Naive thymus-derived CD8-positive, alpha-beta T cell (primary cell): Measurements from ENCODE around the gene DEFB112. TPM values are rescaled to one million over a fixed set of nuclear protein-coding genes. Genes with fewer than 3 reads are reported as not detected.

Experiments
- ATAC-seq, 2 donors: fragments of 150-1000 bp; cut with Tn5 transposase in 1 of 2; sonication (Bioruptor Pico), chemical (Tn5 transposase) in 1 of 2; 1 replicate in 1 of 2; 2 replicates in 1 of 2; pipeline ENCODE4 v1.10.0; 2021; ENCODE audit warnings: mild to moderate bottlenecking in 2 of 2, moderate library complexity in 2 of 2
- POLR2A ChIA-PET: fragments of 350-600 bp; sonication (Branson Sonifier 250); formaldehyde crosslinking; loops from one replicate; lab custom pipeline; 2021; ENCODE audit warnings: antibody characterized with exemption; lab: Charles Lee
- DNase-seq, 10 donors: peaks; one replicate each; pipeline versions ENCODE4 v3.0.0 to v3.0.0-alpha.2; 2020 to 2022
- H3K27ac Mint-ChIP-seq, 10 donors: one replicate each; pipeline ENCODE4 v1.8.0; 2020 to 2022; ENCODE audit warnings: mild to moderate bottlenecking in 10 of 10, mixed read lengths in 10 of 10, moderate library complexity in 4 of 10, inconsistent platforms in 1 of 10
- H3K27me3 Mint-ChIP-seq, 5 donors: one replicate each; pipeline ENCODE4 v1.8.0; 2021 to 2022; ENCODE audit warnings: mixed read lengths in 5 of 5
- H3K36me3 Mint-ChIP-seq, 3 donors: one replicate each; pipeline ENCODE4 v1.8.0; 2020 to 2022; ENCODE audit warnings: mixed read lengths in 3 of 3, mild to moderate bottlenecking in 2 of 3, inconsistent platforms in 1 of 3
- H3K4me1 Mint-ChIP-seq, 4 donors: one replicate each; pipeline ENCODE4 v1.8.0; 2021 to 2022; ENCODE audit warnings: mixed read lengths in 4 of 4
- H3K4me3 Mint-ChIP-seq, 10 donors: one replicate each; pipeline ENCODE4 v1.8.0; 2020 to 2022; ENCODE audit warnings: mild to moderate bottlenecking in 10 of 10, mixed read lengths in 10 of 10, moderate library complexity in 6 of 10, inconsistent platforms in 1 of 10
- H3K9me3 Mint-ChIP-seq, 9 donors: one replicate each; pipeline ENCODE4 v1.8.0; 2020 to 2022; ENCODE audit warnings: mixed read lengths in 9 of 9, mild to moderate bottlenecking in 3 of 9, inconsistent platforms in 1 of 9, moderate library complexity in 1 of 9
- polyA plus RNA-seq, 3 donors: library from polyadenylated mRNA; unstranded; fragments of 300-500 nt; fragmentation: Illumina TruSeq; gene quantifications; one replicate each; pipeline ENCODE4 v1.2.3, GENCODE V29; 2021
- total RNA-seq, 8 experiments: library from RNA in 2 of 8; stranded (reverse) in 2 of 8; gene quantifications; one replicate each; pipeline ENCODE4 v1.2.3 and lab custom pipeline; 2021 to 2026

Gene DEFB112, protein sequence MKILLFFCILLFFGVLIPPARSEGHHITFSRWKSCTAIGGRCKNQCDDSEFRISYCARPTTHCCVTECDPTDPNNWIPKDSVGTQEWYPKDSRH
- not detected for total RNA-seq
- not detected for polyA plus RNA-seq
- 0 reads per million in 6 experiments for total RNA-seq (lab: John Stamatoyannopoulos, UW)

DNA sequence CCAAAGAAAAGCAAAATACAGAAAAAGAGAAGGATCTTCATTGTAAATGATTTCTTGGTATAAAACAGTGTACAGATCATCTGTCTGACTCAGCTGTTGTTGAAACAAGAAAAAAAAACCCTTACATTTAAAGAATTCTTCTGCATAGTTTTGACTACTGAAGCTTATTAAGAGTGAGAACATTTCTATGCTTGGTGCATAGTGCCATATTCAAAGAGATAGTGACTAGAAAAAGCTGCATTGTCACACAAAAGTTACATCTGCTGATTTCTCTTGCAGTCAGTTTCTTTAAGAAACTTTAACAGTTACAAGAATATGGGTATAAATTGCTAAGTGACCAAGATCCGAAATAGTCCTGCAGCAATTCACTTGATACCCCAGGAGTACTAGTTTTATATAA lies at the start of gene DEFB112:
Gene DEFB112, minus strand, starts transcription at position 101 of the 400 bp plus-strand sequence. Its CDS starts 60 bp downstream, at position 41.
- POLR2A ChIA-PET = no interaction called here
- H3K36me3 Mint-ChIP-seq = no peaks in the 10 kb centered on the region
- DNase-seq (no peak), ATAC-seq (no peak)
- no peaks in the 10 kb centered on the region for H3K9me3 Mint-ChIP-seq
- H3K4me3 Mint-ChIP-seq = no peak within 1 kb of the TSS
- no peaks in the 10 kb centered on the region for H3K27me3 Mint-ChIP-seq
- no peaks in the 10 kb centered on the region for H3K4me1 Mint-ChIP-seq
- no peak within 1 kb of the TSS for H3K27ac Mint-ChIP-seq

DNA sequence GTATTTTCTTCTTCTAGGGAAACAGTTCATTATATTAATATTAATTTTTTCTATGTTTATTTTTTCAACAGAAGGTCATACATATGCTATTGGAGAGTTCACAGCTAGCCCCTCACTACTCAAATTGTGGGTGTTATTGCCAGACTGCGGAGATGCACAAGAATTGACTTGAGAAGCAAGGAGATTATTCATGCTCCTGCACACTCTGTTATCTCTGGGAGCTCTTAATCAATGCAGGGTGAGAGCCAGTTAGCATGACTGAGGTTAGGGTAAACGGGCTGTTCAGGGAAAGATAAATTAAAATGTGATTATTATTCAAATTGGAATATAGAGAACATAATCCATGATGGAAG lies 48.9 kb upstream of the DEFB112 start:
- ATAC-seq (no peak), DNase-seq (no peak)
- Mint-ChIP-seq H3K27ac (no peak overlapping the region), H3K27me3 (peaks cover 0 to 6% (median 0%) of the 10 kb centered on the region in 5 donors), H3K4me3 (no peak overlapping the region), H3K36me3 (no peaks in the 10 kb centered on the region), H3K4me1 (no peaks in the 10 kb centered on the region), H3K9me3 (peaks cover 0 to 10% (median 1%) of the 10 kb centered on the region in 9 donors)
- POLR2A ChIA-PET = no interaction called here

DNA sequence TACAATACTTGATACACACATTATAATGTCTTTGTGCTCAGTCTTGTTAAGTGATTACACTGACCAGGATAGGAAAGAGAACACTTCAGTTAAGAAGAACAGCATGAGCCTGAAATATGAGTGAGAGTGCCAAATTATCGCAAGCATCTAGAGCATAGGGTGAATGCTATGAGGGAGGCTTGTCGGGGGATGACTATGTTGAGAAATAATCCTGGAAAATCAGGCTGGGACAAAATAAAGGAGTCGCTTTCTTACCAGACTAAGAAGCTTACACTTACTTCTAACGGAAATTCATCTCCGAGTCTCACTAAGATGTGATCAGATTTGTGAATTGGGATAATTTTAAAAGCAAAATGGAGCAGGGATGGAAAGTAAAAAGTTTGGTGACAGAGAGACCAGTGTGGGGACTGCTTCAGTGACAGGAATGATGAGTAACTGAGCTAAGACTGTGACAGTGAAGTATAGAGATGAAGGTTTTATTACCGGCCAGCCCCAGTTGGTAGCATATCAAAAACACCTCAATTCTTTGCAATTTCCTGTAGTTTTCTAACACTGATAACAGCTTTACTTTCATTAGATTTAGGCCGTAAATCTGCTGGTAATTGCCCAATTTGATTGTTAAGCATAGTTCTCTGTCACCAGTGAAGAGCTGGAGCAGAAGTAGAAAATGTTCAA lies 48.4 kb upstream of the DEFB112 start:
- no peak for ATAC-seq
- no peaks in the 10 kb centered on the region for H3K36me3 Mint-ChIP-seq
- no peaks in the 10 kb centered on the region for H3K4me1 Mint-ChIP-seq
- no peak for DNase-seq
- H3K9me3 Mint-ChIP-seq = peaks cover 0 to 10% (median 0%) of the 10 kb centered on the region in 9 donors
- peaks cover 0 to 6% (median 0%) of the 10 kb centered on the region in 5 donors for H3K27me3 Mint-ChIP-seq
- no peak overlapping the region for H3K27ac Mint-ChIP-seq
- no peak overlapping the region for H3K4me3 Mint-ChIP-seq
- POLR2A ChIA-PET = no interaction called here

DNA sequence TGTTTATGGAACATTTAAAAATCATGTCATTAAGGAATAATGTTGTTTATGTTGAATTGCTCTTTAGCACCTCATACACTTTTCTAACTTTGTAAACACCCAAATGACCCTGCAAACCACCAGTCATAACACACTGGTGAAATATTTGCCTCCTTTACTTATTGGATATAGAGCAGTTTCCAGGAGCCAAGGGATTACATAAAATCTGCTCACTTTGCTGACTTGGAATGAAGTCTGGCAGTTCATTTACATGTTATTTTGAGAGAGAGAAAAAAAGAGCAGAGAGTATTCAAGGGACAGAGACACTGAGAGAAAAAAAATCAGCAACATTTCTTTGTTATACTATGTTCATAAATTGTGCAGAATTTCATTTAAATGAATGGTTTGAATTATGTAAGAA lies 46.6 kb upstream of the DEFB112 start:
- peaks cover 0 to 3% (median 0%) of the 10 kb centered on the region in 5 donors for H3K27me3 Mint-ChIP-seq
- DNase-seq (no peak), ATAC-seq (no peak)
- POLR2A ChIA-PET = no interaction called here
- peaks cover 0 to 4% (median 0%) of the 10 kb centered on the region in 9 donors for H3K9me3 Mint-ChIP-seq
- H3K36me3 Mint-ChIP-seq = no peaks in the 10 kb centered on the region
- no peaks in the 10 kb centered on the region for H3K4me1 Mint-ChIP-seq
- no peak overlapping the region for H3K27ac Mint-ChIP-seq
- no peak overlapping the region for H3K4me3 Mint-ChIP-seq

DNA sequence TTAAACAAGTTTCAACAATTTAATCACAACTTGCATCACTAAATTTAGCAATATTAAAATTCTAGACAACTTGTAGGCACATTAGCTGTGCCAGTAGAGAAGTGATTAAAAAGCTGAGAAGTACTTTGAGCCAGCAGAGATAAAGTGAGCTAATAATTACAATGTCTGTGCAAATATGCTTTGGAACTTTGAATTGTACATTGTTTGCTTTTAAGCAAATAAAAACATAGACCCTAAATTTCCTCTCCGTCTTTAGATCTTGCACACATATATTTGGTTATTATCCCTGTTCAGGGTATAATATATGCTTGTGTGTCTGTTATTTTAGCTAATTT lies 44.2 kb upstream of the DEFB112 start:
- Mint-ChIP-seq H3K9me3 (peaks cover 0 to 4% (median 0%) of the 10 kb centered on the region in 9 donors), H3K36me3 (no peaks in the 10 kb centered on the region), H3K27ac (no peak overlapping the region), H3K27me3 (peaks cover 0 to 3% (median 0%) of the 10 kb centered on the region in 5 donors), H3K4me3 (no peak overlapping the region), H3K4me1 (no peaks in the 10 kb centered on the region)
- POLR2A ChIA-PET = no interaction called here
- no peak for DNase-seq
- ATAC-seq = no peak

DNA sequence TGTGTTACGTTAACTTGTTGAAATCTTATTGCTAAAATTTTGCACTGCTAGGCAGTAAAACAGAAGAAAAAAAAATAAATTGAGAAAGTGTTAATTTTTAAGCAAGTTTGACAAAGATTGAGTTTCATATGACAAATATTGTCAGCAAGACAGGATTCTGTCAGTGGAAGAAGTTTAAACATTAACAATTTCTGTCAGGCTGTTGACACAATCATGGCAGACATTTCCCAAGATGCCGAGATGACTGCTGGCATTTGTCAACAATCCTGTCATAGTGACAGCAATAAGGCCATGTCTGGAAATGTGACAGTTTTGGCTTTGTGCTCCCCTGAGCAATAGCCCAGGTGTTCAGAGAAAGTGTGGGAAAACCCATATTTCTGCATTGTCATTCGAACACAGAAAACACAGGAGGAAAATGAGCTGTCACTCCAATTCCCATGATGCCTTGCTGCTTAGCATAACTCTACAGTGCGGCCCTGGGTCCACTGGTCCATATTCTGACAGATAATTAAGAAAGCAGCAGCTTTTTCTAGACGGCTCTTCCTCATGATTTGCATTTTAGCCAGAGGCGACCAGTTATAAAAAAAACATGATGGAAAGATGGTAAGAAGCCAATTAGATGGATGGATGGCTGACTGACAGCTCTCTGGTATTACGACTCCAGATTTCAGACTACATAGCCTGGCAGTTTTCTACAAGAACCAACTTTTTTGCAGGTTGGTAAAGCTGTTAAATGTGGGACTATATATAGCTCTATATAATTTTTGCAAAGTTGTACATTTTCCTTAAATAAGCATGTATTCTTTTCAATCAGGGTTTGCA lies 43.6 kb upstream of the DEFB112 start:
- no peaks in the 10 kb centered on the region for H3K4me1 Mint-ChIP-seq
- POLR2A ChIA-PET = no interaction called here
- no peaks in the 10 kb centered on the region for H3K36me3 Mint-ChIP-seq

DNA sequence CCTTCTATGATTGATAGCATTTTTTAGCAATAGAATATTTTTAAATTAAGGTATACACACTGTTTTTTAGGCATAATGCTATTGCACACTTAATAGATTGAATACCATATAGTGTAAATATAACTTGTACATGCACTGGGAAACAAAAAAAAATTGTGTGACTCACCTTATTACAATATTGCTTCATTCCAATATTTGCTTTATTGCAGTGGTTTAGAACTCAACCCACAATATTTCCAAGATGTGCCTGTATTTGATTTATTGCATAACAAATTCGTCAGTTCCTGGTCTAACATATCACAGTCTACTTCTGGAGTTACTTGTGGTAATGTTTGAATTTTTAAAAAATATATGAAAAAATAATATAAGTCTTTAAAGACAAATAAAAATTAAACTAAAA lies 41.9 kb upstream of the DEFB112 start:
- DNase-seq = no peak
- Mint-ChIP-seq H3K9me3 (peaks cover 0 to 4% (median 0%) of the 10 kb centered on the region in 9 donors), H3K4me3 (no peak overlapping the region), H3K27me3 (no peaks in the 10 kb centered on the region), H3K36me3 (no peaks in the 10 kb centered on the region), H3K27ac (no peak overlapping the region), H3K4me1 (no peaks in the 10 kb centered on the region)
- POLR2A ChIA-PET = no interaction called here
- ATAC-seq = no peak

More for the DNA sequence above, 43.6 kb upstream of the DEFB112 start:
- H3K9me3 Mint-ChIP-seq = peaks cover 0 to 4% (median 0%) of the 10 kb centered on the region in 9 donors
- no peak for ATAC-seq
- H3K4me3 Mint-ChIP-seq = no peak overlapping the region
- H3K27ac Mint-ChIP-seq = no peak overlapping the region
- DNase-seq = no peak
- peaks cover 0 to 3% (median 0%) of the 10 kb centered on the region in 5 donors for H3K27me3 Mint-ChIP-seq

DNA sequence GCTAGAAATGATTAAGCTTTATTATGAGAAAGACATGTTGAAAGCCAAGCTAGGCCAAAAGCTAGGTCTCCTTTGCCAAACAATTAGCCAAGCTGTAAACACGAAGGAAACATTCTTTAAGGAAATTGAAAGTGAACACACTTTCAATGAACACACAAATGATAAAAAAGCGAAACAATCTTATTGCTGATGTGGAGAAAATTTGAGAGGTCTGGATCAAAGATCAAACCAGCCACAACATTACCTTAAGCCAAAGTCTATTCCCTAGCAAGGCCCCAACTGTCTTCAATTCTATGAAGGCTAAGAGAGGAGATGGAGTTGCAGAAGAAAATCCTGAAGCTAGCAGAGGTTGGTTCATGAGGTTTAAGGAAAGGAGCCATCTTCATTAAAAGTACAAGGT lies 40.2 kb upstream of the DEFB112 start:
- Mint-ChIP-seq H3K9me3 (peaks cover 0 to 4% (median 0%) of the 10 kb centered on the region in 9 donors), H3K4me3 (no peak overlapping the region), H3K4me1 (no peaks in the 10 kb centered on the region), H3K36me3 (no peaks in the 10 kb centered on the region), H3K27ac (no peak overlapping the region), H3K27me3 (no peaks in the 10 kb centered on the region)
- POLR2A ChIA-PET = no interaction called here
- ATAC-seq (no peak), DNase-seq (no peak)

DNA sequence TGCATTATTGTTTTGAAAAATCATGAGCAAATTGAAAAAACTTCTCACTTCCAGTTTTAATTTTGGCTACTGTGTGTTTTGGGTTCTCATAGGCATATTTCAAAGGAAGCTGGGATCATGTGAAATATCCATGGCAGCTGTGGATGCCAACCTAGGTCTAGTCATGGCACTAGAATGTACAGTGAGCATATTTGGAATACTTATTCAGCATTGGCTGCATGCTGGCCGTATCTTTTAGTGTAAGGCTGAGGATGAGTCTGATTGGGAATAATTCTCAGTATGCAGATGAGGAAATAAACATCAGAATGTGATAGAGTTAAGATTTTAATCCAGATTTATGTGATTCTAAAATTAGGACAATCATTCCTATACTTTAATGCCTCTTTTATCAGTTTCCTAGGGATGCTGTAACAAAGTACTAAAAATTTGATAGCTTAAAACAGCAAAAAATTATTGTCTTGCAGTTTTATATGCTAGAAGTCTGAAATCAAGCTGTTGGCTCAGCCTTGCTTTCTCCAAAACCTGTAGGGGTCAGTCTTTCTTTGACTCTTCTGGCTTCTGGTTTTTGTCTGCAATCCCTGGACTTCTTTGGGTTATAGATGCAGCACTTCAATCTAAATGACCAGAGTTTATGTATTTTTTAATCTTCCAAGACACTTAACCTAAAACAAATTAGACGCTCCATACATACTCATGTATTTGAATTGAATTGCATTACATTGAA lies 37.7 kb upstream of the DEFB112 start:
- H3K36me3 Mint-ChIP-seq = no peaks in the 10 kb centered on the region
- H3K27ac Mint-ChIP-seq = no peak overlapping the region
- ATAC-seq (no peak), DNase-seq (no peak)
- POLR2A ChIA-PET = no interaction called here
- no peaks in the 10 kb centered on the region for H3K4me1 Mint-ChIP-seq
- no peak overlapping the region for H3K4me3 Mint-ChIP-seq
- no peaks in the 10 kb centered on the region for H3K27me3 Mint-ChIP-seq
- peaks cover 0 to 4% (median 0%) of the 10 kb centered on the region in 9 donors for H3K9me3 Mint-ChIP-seq

DNA sequence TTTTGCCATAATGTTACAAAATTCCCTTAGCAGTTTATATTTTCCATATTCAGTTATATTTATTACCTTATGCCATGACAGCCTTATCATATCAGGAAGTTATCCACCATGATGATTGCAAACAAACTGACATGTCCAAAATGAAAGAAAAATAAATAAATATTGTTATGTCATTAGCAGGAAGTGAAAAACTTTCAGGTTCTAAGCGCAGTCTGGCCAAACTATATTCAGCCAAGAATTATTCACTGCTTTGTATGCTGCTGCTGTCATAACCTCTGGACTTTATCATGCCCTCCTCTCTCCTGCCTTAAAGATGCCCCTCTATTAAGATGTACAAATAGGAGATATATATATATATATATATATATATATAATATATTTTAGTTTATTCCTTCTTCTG lies 27.7 kb upstream of the DEFB112 start:
- Mint-ChIP-seq H3K4me1 (no peaks in the 10 kb centered on the region), H3K4me3 (no peak overlapping the region), H3K36me3 (no peaks in the 10 kb centered on the region), H3K27me3 (no peaks in the 10 kb centered on the region), H3K9me3 (peaks cover 0 to 27% (median 0%) of the 10 kb centered on the region in 9 donors), H3K27ac (no peak overlapping the region)
- DNase-seq (no peak), ATAC-seq (no peak)
- POLR2A ChIA-PET = no interaction called here

DNA sequence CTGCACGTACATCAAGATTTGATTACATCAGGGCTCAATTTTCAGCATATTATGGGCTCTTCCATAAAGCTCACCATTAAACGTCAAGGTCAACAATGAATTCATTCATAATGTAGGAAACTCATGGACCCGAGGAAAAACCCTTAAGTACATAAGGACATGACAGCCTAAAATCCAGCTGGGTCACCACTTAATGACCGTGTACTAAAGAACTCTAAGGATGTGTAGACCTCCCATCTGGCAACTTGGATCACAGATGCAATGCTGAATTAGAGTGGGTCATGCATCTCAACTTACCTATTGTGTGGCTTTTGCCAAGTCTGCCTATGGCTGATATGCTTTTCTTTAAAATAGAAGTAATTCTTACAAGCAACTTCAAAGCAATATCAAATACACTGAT lies 26.7 kb upstream of the DEFB112 start:
- no peaks in the 10 kb centered on the region for H3K4me1 Mint-ChIP-seq
- peaks cover 0 to 34% (median 4%) of the 10 kb centered on the region in 9 donors for H3K9me3 Mint-ChIP-seq
- POLR2A ChIA-PET = no interaction called here
- DNase-seq (no peak), ATAC-seq (no peak)
- H3K27ac Mint-ChIP-seq = no peak overlapping the region
- no peaks in the 10 kb centered on the region for H3K36me3 Mint-ChIP-seq
- no peak overlapping the region for H3K4me3 Mint-ChIP-seq
- no peaks in the 10 kb centered on the region for H3K27me3 Mint-ChIP-seq

DNA sequence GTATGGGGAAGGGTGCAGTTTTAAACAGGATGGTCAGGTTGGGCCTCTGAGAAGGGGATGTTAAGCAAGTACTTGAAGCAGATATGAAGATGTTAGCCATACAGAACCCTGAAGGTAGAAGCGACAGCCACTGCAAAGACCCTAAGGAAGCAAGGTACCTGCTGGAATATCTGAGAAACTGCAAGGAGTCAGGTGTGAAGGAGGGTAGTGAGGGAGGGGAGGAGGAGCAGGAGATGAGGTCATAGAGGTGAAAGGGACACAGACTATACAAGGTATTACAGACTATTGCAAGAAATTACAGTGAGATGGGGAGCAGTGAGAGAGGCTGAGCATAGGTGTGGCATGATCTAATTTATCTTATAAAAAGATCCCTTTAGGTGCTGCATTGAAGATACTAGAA lies 22.2 kb upstream of the DEFB112 start:
- H3K9me3 Mint-ChIP-seq = peaks cover 0 to 24% (median 6%) of the 10 kb centered on the region in 9 donors
- DNase-seq = no peak

DNA sequence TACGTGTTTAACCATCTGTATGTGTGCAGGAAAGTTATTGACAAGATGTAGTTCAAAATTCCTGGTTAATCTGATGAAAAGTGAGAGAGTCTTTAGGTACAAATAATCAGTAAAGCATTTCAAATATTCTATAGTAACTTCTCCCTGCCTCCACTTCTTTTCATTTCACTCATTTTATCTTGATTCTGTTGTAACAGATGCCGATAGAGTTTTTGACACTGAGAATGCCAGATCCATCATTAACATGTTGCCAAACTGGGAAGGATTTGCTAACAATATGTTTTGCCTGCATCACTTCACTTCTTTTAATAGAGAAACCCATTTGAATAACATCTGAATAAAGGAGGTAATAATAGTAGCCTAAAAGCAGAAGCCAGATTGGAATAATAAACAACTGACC lies 20.4 kb upstream of the DEFB112 start:
- no peak overlapping the region for H3K4me3 Mint-ChIP-seq
- no peaks in the 10 kb centered on the region for H3K36me3 Mint-ChIP-seq

More for the DNA sequence above, 22.2 kb upstream of the DEFB112 start:
- POLR2A ChIA-PET = no interaction called here
- H3K4me1 Mint-ChIP-seq = no peaks in the 10 kb centered on the region
- no peaks in the 10 kb centered on the region for H3K36me3 Mint-ChIP-seq
- ATAC-seq = no peak
- H3K4me3 Mint-ChIP-seq = no peak overlapping the region
- no peaks in the 10 kb centered on the region for H3K27me3 Mint-ChIP-seq
- H3K27ac Mint-ChIP-seq = no peak overlapping the region

More for the DNA sequence above, 20.4 kb upstream of the DEFB112 start:
- no peaks in the 10 kb centered on the region for H3K4me1 Mint-ChIP-seq
- peaks cover 2 to 14% (median 9%) of the 10 kb centered on the region in 9 donors for H3K9me3 Mint-ChIP-seq
- H3K27ac Mint-ChIP-seq = no peak overlapping the region
- DNase-seq (no peak), ATAC-seq (no peak)
- H3K27me3 Mint-ChIP-seq = no peaks in the 10 kb centered on the region
- POLR2A ChIA-PET = no interaction called here
